GM19351 (cell line): ENCODE measurements around the gene TWF2.
A peak's percentile ranks its signal among the peaks of the same experiment; 100 is the strongest.

Experiments
- ATAC-seq: cut with Tn5 transposase; IDR thresholded peaks from one replicate; pipeline ENCODE4 v1.9.1; 2021; ENCODE audit warnings: mild to moderate bottlenecking, moderate library complexity; ENCODE audit not compliant: unreplicated experiment

Gene TWF2

DNA sequence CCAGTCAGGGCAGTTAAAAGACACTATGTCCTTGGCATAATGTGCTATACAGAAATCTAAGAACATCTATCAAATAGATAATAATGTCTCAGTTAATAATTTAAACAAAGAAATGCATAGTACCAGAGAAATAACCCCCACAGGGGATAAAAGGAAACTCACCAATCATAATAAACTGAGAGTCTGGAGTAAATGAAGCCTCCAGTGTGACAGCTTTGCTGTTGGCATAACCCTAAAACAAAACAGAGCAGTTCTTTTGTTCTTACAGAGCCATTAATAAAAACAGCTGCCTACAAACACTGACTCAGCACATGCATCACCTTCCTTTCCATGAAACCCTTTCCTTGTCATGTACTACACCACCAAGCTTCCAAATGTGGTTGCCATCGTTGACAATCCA is 20.1 kb upstream of the TWF2 start:
- no peak for ATAC-seq

GRCh38 chr3:52257911-52258310 is 19.0 kb upstream of the TWF2 start:
- no peak for ATAC-seq

DNA sequence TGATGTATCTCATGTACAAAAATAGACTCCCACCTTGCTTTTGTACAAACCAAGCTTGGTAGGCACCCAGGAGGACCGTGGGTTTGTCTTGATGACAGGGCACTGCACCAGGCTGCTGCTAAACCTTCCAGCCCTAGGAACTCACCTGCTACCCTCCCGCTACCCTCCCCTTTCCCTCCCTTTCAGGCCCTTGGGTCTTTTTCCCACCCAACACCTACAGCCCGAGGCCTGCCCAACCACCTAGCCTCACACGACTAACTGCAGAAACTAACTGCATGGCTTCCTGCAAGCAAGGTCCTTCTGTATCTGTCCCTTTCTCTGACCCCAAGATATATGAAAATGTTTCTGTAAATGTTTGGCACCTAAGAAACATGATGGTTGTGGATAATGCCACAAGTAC is 17.7 kb upstream of the TWF2 start:
- ATAC-seq: no peak

DNA sequence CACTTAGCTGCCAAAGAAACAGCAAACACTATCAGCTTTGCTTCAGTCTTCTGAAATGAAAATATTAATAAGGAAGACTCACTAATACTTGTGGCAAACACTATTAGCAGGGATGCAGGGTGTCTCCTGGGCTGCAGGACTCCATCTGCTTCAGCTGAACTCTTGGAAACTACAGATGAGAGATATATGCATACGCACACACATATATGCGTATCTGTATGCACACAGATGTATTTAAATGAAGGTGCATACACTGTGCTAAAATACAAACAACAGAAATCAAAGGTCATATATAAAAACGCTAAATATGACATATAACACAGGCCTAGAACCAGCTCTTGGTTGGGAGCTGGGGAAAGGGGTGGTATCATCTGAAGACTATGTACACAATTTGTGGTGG is 17.2 kb upstream of the TWF2 start:
- no peak for ATAC-seq

- no peak for ATAC-seq
These were observed 15.7 kb upstream of the TWF2 start for GRCh38 chr3:52254608-52255007.

- peak; percentile 93 for ATAC-seq
These were observed 14.7 kb upstream of the TWF2 start for GRCh38 chr3:52253314-52254304.

- ATAC-seq: no peak
These were observed 11.2 kb upstream of the TWF2 start for GRCh38 chr3:52250122-52250521.

DNA sequence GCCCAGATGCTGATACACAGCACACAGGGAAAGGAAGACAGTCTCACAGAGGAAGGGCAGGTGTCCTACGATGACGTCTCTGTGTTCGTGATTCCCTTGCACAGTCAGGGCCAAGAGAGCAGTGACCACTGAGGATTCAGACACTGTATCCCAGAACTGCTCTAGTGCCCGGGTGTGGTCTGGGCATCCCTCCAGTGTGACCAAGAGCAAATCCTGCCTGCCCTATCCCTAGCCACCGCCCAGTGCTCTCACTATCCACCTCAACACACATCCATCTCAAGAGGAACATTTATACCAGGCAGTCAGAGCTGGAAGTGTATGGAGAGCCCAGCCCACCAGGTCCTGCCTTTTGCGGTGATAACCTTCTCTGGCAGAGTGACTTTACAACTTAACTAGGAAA is 10.7 kb upstream of the TWF2 start:
- no peak for ATAC-seq

GRCh38 chr3:52248816-52249547 is 10.0 kb upstream of the TWF2 start:
- no peak for ATAC-seq

- ATAC-seq: no peak
These were observed 9.2 kb upstream of the TWF2 start for GRCh38 chr3:52248165-52248541.

DNA sequence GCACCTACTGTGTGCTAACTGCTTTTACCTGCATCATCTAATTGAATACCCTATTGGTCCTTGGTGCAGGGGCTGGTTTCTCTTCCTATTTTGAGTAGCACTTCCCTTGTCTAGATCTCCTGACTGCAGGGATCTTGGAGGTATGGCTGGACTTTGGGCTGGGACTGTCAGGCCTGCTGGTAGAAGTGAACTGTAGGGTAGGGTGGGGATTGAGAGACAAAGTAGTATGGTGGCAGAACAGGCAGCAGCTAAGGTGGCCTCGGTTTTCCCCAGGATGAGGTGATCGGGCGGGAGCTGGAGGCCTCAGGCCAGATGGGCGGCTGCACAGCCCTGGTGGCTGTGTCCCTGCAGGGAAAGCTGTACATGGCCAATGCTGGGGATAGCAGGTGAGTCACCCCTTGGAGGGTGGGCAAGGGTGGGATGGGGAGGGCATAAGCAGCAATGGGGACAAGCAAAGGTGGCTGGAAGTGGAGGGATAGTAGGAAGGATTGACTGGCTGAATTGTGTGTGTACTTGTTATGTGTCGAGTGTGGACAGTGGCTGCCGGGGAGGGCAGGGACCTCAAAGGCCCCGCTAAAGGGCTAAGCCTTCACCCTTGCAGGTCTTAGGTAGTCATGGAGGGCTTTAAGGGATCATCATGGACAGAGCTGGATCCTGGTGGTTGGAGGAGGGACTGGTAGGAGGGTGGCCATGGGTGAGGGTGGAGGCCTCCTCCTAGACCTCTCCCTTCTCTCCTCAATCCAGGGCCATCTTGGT is 8.6 kb upstream of the TWF2 start:
- no peak for ATAC-seq

DNA sequence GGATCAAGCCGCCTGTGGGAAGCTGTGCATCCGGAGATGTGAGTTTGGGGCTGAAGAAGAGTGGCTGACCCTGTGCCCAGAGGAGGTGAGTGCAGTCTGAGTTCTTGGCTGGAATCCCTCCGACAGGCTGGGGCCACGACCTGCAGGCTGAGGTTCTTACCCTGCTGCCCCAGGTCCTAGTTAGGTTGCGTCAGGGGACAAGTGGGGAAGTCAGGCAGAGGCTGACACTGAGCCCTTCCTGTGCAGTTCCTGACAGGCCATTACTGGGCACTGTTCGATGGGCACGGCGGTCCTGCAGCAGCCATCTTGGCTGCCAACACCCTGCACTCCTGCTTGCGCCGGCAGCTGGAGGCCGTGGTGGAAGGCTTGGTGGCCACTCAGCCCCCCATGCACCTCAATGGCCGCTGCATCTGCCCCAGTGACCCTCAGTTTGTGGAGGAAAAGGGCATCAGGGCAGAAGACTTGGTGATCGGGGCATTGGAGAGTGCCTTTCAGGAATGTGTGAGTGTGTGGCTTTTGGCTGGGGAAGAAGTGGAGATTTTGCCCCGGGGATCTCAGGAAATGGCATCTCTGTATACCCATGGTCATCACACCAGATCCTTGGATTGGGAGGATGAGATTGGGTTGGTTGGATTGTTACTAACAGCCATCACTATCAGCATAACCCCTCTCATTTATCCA is 7.9 kb upstream of the TWF2 start:
- ATAC-seq: no peak

GRCh38 chr3:52246264-52246620 is 7.3 kb upstream of the TWF2 start:
- no peak for ATAC-seq

DNA sequence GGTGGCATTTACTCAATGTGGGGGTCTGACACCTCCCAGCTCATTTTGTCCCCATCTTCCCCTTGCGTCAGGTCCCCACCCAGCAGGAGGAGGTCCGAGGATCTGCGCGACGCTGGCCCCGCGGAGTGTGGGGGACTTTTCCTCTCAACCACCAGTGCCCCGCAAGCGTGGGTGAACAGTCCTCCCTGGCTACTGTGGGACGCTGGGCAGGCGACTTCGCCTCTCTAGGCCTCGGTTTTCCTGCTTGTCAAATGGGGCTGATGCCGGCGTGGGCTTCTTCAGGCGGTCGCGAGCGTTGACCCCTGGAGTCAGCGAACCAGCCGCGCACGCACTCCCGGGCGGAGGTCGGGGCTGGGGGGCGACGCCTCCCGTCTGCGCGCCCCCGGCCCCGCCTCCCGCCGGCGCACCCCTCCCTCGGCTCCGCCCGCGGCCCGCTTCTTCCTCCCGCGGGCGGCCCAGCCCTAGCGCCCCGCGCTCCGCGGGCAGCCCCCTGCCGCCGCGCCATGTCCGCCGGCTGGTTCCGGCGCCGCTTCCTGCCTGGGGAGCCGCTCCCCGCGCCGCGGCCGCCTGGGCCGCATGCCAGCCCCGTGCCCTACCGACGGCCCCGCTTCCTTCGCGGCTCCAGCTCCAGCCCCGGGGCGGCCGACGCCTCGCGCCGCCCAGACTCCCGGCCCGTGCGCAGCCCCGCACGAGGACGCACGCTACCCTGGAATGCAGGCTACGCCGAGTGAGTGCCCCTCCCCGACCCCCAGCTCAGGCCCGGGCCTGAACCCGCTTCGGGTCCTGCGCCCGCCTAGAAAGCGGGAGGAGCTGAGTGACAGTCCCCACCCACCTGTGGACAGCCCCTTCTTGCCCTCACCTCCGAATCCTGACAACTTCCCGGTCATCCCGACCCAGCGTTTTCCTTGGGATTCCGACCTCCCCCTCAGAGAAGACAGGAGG is 6.6 kb upstream of the TWF2 start, which contains the start of gene PPM1M:
TSS of gene PPM1M (plus strand) at position 438 of the 942 bp plus-strand sequence. CDS start at position 504, 66 bp downstream.
- ATAC-seq: no peak

GRCh38 chr3:52243791-52244628 is 5.1 kb upstream of the TWF2 start:
- ATAC-seq: peak; percentile 47

DNA sequence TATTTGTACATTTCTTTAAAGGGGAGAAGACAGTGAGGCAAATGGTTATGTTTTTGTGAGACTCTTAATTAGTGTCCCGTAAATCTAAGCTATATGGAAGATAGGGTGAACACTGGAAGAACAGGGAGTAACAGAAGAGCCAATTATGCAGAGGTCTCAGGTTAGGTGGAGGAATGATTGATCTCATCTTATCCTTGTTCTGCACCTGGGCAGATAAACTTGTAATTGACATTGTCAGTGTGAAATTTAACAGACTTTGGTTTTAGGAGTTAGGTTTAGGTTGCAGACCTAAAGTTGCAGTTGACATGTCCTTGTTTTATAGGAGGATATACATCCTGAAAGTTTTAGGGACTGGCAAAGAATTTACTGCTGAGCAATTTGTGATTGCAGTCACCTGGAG is 3.1 kb upstream of the TWF2 start:
- no peak for ATAC-seq

GRCh38 chr3:52240886-52241370 is 2.0 kb upstream of the TWF2 start:
- no peak for ATAC-seq

GRCh38 chr3:52240059-52240885 is 1.3 kb upstream of the TWF2 start:
- no peak for ATAC-seq
